ENCODE data around the gene NYAP1.

Gene NYAP1

DNA sequence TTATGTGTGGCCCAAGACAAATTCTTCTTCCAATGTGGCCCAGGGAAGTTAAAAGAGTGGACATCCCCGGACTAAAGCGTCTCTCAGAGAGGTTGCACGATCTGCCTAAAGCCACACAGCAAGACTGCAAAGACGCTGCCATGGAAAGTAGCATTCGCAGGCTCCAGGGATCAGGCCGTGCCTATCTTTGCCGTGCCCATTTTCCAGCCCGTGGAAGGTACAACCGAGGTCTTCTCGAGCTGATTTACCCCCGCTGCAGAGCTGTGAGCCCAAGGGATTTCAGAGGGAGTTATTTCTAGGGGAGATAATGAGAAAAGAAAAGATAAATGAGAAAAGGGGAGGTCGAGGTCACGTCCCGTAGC, 1.0 kb upstream of the NYAP1 start:
- TF ChIP-seq, protein P1, sequence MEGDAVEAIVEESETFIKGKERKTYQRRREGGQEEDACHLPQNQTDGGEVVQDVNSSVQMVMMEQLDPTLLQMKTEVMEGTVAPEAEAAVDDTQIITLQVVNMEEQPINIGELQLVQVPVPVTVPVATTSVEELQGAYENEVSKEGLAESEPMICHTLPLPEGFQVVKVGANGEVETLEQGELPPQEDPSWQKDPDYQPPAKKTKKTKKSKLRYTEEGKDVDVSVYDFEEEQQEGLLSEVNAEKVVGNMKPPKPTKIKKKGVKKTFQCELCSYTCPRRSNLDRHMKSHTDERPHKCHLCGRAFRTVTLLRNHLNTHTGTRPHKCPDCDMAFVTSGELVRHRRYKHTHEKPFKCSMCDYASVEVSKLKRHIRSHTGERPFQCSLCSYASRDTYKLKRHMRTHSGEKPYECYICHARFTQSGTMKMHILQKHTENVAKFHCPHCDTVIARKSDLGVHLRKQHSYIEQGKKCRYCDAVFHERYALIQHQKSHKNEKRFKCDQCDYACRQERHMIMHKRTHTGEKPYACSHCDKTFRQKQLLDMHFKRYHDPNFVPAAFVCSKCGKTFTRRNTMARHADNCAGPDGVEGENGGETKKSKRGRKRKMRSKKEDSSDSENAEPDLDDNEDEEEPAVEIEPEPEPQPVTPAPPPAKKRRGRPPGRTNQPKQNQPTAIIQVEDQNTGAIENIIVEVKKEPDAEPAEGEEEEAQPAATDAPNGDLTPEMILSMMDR (conservative IDR thresholded peaks at IDR 0.05), result no peak
- no peak for TF ChIP-seq ZFX (IDR thresholded peaks at IDR 0.05)
- H3K27ac ChIP-seq, result no peak overlapping the region

DNA sequence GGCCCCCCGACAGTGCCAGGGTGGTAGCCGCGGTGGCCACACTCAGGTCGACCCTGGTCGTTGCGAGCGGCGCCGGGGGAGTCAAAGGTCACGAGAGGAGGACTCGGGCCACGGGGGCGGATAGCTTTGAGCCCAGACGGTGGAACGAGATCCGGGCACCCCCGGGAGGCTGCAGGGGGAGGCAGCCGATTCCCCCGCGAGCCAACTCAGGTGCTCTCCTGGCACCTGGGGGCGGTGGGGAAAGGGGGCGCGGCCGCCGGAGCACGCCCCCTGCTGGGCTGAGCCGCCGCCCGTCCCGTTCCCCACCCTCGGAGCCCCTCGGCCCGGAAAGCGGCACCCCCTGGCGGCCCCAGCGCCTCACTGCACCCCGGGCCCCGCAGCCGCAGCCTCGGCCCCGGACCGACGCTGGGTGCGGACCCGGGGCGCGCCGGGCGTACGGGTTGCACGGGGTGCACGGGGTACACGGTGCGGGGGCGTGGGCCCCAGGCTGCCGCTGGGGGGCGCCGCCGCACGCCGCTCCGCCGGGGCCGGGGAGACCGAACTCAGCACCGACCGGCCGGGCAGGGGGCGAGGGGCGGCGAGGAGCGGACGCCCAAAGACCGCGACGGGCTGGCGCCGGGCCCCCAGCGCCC, 521 bp upstream of the NYAP1 start:
- no peak overlapping the region for H3K27ac ChIP-seq
- no peak for TF ChIP-seq ZFX (IDR thresholded peaks at IDR 0.05)
- TF ChIP-seq, protein P1 (conservative IDR thresholded peaks at IDR 0.05), result peak; percentile 100

DNA sequence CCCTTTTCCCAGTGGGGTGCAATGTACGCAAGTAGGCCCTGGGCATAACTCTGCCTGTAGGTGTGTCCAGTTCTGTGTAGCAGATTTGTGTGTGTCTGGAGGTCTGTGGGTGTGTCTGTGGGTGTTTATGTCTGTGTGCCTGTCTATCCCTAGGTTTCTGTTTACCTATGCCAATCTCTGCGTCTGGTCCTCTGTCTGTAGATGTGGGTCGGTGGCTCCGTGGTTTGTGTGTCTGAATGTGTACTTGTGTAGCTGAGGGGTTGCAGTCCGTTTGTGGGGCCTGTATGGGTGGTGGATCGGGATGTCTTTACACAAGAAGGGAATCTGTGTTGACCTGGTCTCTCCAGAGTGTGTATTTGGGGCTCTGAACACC, 932 bp downstream of the NYAP1 start:
- no peak overlapping the region for H3K27ac ChIP-seq
- no peak for TF ChIP-seq ZFX (IDR thresholded peaks at IDR 0.05)
- TF ChIP-seq, protein P1 (conservative IDR thresholded peaks at IDR 0.05), result no peak

DNA sequence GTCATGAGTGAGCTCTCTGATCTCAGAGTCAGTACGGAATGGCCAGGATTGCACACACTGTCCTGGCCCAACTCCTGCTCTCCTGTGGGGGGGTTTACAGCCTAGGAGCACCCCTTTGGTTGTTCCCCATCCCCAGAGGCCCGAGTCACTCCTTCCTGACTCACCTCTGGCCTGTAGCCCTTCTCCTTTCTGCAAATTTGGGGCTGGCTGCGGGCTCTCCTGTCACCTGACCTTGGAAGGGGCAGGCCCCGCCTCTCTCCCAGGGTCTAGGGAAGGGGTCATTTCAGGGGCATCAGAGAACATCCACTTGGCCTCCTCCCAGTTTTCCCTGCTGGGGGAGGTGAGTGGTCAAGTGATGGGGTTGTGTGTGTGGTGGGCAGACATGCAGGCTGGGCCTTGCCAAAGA, 1.7 kb downstream of the NYAP1 start:
- TF ChIP-seq ZFX (IDR thresholded peaks at IDR 0.05), result no peak
- TF ChIP-seq, protein P1 (conservative IDR thresholded peaks at IDR 0.05), result no peak

DNA sequence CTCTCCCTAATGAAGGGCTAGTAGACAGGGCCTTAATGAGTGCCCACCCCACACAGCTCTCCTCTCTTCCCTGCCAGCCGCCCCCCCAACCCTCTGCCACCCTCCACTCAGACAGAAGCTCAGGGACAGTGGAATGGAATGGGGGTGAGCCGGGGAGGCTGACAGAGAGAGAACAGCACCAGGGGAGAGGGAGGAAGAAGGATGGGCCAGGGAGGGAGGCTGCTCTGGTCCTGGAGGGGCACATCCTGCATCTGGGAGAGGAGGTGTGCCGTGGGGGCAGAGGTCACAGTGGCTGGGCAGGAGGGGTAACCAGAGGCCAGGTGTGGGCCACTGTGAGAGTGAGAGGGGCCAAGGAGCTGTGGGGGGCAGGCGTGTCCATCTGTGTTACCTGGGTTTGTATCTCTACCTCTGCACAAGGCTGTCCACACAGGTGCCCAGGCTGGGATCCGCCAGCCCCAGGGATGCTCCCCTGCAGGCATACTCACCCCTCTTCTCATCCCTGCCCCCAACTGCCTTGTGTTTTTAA, 2.4 kb downstream of the NYAP1 start:
- H3K27ac ChIP-seq, result no peak overlapping the region
- TF ChIP-seq, protein P1 (conservative IDR thresholded peaks at IDR 0.05), result no peak
- TF ChIP-seq ZFX (IDR thresholded peaks at IDR 0.05), result no peak

More for the DNA sequence above, 1.7 kb downstream of the NYAP1 start:
- H3K27ac ChIP-seq, result no peak overlapping the region

DNA sequence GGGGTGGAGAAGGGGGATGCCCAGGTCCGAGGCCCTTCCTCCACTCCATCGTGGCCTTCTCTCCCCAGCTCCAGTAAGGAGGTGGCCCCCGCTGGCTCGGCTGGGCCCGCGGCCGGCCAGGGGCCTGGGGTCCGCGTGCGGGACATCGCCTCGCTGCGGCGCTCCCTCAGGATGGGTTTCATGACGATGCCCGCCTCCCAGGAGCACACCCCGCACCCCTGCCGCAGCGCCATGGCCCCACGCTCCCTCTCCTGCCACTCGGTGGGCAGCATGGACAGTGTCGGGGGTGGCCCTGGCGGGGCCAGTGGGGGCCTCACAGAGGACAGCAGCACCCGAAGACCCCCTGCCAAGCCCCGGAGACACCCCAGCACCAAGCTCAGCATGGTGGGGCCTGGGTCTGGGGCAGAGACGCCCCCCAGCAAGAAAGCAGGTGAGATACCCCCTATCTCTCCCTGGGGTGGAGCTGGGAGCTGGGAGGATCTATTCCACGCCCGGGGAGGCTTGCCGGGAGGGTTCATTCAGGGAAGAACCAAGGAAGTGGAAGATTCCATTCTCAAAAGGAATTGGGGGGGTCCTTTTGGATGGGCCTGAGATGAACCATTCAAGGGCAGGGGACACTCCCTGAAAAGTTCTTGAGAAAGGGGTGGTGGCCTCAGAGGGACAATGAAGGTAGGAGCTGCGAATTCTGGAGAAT, 3.2 kb downstream of the NYAP1 start:
- no peak overlapping the region for H3K27ac ChIP-seq
- TF ChIP-seq ZFX (IDR thresholded peaks at IDR 0.05), result no peak
- TF ChIP-seq, protein P1 (conservative IDR thresholded peaks at IDR 0.05), result no peak

DNA sequence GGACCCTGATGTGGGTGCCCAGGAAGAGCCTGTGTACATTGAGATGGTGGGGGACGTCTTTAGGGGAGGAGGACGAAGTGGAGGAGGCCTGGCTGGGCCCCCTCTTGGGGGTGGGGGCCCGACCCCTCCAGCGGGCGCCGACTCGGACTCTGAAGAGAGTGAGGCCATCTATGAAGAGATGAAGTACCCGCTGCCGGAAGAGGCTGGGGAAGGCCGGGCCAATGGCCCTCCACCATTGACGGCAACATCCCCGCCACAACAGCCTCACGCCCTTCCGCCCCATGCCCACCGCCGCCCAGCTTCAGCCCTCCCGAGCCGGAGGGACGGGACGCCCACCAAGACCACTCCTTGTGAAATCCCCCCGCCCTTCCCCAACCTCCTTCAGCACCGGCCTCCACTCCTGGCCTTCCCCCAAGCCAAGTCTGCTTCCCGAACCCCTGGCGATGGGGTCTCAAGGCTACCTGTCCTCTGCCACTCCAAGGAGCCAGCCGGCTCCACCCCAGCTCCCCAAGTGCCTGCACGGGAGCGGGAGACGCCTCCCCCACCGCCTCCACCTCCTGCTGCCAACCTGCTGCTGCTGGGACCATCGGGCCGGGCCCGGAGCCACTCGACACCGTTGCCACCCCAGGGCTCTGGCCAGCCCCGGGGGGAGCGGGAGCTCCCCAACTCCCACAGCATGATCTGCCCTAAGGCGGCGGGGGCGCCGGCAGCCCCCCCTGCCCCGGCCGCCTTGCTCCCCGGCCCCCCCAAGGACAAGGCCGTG, 4.8 kb downstream of the NYAP1 start:
- H3K27ac ChIP-seq, result no peak overlapping the region
- TF ChIP-seq ZFX (IDR thresholded peaks at IDR 0.05), result no peak
- TF ChIP-seq, protein P1 (conservative IDR thresholded peaks at IDR 0.05), result no peak

Data from C4-2B (cell line).